GM12801 (cell line): ENCODE results near the gene GIMAP1.

Source experiments
- CTCF ChIP-seq: IDR thresholded peaks from one replicate; pipeline ENCODE4 v1.5.1; 2011; ENCODE audit warnings: control low read depth; ENCODE audit not compliant: insufficient read length; ENCODE audit errors: extremely low read depth

GIMAP1 gene

DNA sequence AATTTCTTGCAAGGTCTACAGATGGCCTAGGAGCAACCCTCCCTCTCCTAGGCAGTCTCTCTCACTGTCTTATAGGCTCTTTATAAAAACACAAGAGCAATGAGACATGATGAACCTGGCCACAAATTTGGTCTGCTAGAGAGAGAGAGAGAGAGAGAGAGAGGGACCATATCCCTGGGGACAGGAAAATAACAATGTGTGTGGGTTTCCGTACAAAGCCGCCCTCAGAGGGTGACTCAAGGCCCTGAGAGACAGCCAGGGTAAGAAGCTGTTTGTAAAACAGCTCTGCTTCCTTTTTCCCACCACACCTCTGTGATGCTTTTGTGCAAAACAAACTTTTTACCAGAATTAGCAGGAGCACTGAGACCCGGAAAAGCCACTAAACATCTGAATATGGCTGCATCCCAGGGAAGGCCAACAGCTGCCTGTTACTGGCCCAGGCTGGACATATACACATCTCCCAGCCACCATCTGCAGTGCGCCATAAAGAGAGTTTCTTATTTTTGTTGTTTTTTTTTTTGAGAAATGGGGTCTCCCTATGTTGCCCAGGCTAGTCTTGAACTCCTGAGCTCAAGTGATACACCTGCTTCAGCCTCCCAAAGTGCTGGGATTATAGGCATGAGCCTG, 39.2 kb downstream of the GIMAP1 start:
- TF ChIP-seq CTCF, result no peak

DNA sequence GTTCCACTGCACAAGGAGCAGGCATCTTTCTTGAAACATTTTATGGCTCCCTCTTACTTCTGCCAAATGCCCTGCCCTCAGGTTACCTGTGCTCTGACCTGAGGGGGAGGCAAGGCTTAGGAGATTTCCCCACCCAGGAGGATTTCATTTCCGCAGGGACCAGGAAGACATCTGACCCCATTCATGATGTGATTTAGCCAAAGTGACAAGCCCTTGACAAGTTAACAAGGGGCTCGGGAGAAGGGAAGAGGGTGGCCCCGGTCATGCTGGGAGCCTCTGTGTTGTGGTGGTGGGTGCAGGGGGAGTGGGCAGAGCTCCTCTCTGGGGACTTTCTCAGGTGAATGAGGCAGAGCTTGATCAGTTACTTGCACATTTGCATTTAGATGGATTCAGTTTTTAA, 39.8 kb downstream of the GIMAP1 start:
- no peak for TF ChIP-seq CTCF

- no peak for TF ChIP-seq CTCF
Measured at GRCh38 chr7:150756858-150757257, 40.4 kb downstream of the GIMAP1 start.

DNA sequence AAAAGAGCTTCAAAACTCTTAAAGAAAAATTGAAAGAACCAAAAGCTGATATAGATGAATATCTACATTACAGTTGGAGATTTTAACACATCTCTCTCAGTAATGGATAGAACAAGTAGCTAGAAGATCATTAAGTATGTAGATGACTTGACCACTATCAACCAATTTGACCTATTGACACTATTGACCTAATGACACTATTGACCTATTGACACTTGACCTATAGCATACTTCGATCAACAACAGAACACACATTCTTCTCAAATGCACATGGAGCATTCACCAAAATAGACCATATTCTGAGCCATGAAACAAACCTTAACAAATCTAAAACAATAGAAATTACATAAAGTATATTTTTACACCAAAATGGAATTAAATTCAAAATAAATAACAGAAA, 43.1 kb downstream of the GIMAP1 start:
- TF ChIP-seq CTCF, result no peak

DNA sequence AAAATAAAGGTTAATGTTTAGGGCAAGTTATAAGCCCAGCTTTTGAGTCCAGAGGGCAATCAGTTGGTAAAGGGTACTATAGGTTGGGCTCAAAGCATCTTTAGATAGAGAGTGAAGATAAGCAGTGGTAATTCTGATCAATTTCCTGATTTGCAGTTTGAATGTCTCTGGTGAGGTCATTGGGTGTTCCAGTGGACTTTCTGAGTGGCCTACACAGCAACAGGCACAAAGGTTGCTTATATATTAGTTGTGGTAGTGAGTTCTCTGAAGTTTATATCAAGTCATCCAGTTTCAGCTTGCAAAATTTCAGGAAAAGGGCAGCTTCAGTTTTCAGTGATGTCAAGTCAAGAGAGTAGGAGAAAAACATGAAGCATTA, 49.9 kb downstream of the GIMAP1 start:
- TF ChIP-seq CTCF, result no peak

DNA sequence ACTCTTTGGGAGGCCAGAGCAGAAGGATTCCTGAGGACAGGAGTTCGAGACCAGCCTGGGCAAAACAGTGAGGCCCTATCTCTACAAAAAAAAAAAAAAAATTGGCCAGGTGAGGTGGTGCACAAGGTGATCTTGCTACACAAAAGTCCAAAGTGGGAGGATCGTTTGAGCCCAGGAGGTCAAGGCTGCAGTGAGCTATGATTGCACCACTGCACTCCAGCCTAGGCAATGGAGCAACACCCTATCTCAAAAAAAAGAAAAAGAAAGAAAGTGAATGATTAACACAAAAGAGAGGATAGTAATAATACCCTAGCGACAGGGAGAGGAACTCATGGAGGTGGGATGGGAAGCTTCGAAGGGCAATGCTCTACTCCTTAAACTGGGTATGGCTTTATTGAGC, 53.4 kb downstream of the GIMAP1 start:
- no peak for TF ChIP-seq CTCF
